Loucy (cell line): ENCODE results near the gene OR2W3.
A peak's percentile ranks its signal among the peaks of the same experiment; 100 is the strongest.

Experiments
- H2AFZ ChIP-seq: fragments of 200-600 bp; sonication (generic); 2 replicates; pipeline ENCODE4 v1.6.0; 2016; ENCODE audit warnings: antibody characterized with exemption, mild to moderate bottlenecking, low read length, moderate library complexity
- H3F3A ChIP-seq: fragments of 200-600 bp; 2 replicates; pipeline ENCODE4 v1.6.0; 2016; ENCODE audit warnings: antibody characterized with exemption, low read depth, mild to moderate bottlenecking
- H3K27me3 ChIP-seq: fragments of 200-600 bp; sonication (generic); 2 replicates; pipeline ENCODE4 v1.6.1; 2014; ENCODE audit warnings: low read length, mild to moderate bottlenecking; ENCODE audit not compliant: insufficient read depth, poor library complexity, severe bottlenecking
- H3K36me3 ChIP-seq: fragments of 200-600 bp; sonication (generic); 2 replicates; pipeline ENCODE4 v1.6.1; 2016; ENCODE audit warnings: low read length; ENCODE audit not compliant: insufficient read depth
- H3K4me1 ChIP-seq: fragments of 200-600 bp; sonication (generic); 2 replicates; pipeline ENCODE4 v1.5.1; 2014; ENCODE audit warnings: low read length, mild to moderate bottlenecking; ENCODE audit not compliant: insufficient read depth, poor library complexity, severe bottlenecking
- H3K4me2 ChIP-seq: fragments of 200-600 bp; sonication (generic); 2 replicates; pipeline ENCODE4 v1.6.0; 2014; ENCODE audit warnings: antibody characterized with exemption, low read length, low read depth, mild to moderate bottlenecking; ENCODE audit not compliant: poor library complexity, severe bottlenecking
- H3K4me3 ChIP-seq: fragments of 200-600 bp; sonication (generic); 2 replicates; pipeline ENCODE4 v1.5.1; 2014; ENCODE audit warnings: low read length, mild to moderate bottlenecking, mixed read lengths; ENCODE audit not compliant: poor library complexity, severe bottlenecking
- H3K79me2 ChIP-seq: fragments of 200-600 bp; sonication (generic); 2 replicates; pipeline ENCODE4 v1.6.1; 2014; ENCODE audit warnings: low read length; ENCODE audit not compliant: insufficient read depth
- H3K9ac ChIP-seq: fragments of 200-600 bp; sonication (generic); 2 replicates; pipeline ENCODE4 v1.6.0; 2014; ENCODE audit warnings: mild to moderate bottlenecking, low read depth, low read length, moderate library complexity; ENCODE audit not compliant: poor library complexity, severe bottlenecking
- H3K9me2 ChIP-seq: fragments of 200-600 bp; sonication (generic); replicated peaks from 2 replicates; pipeline ENCODE4 v1.6.1; 2016; ENCODE audit warnings: low read depth, low read length, mixed read lengths
- H3K9me3 ChIP-seq: fragments of 200-600 bp; sonication (generic); 2 replicates; pipeline ENCODE4 v1.6.1; 2014; ENCODE audit warnings: mild to moderate bottlenecking, antibody characterized with exemption, low read length, low read depth; ENCODE audit not compliant: insufficient read depth
- H4K20me1 ChIP-seq: fragments of 200-600 bp; sonication (generic); 2 replicates; pipeline ENCODE4 v1.6.0; 2014; ENCODE audit warnings: antibody characterized with exemption, low read length, mild to moderate bottlenecking; ENCODE audit not compliant: insufficient read depth, poor library complexity, severe bottlenecking
- EZH2phosphoT487 ChIP-seq: fragments of 200-600 bp; IDR thresholded peaks from 2 replicates; pipeline ENCODE4 v1.6.1; 2018; ENCODE audit warnings: antibody characterized with exemption, mild to moderate bottlenecking, moderate library complexity, borderline replicate concordance
- TF ChIP-seq, protein P1 (sequence below): fragments of 200-600 bp; sonication (generic); conservative IDR thresholded peaks from 2 replicates; pipeline ENCODE4 v1.5.1; 2014; ENCODE audit warnings: mild to moderate bottlenecking, antibody characterized with exemption, low read length

The OR2W3 gene

GRCh38 chr1:247906504-247907047 is 11.2 kb downstream of the OR2W3 start:
- peak overlapping the region; percentile 57 for H3K4me3 ChIP-seq
- H3K36me3 ChIP-seq: no peaks in the 10 kb centered on the region
- H3K79me2 ChIP-seq: no peaks in the 10 kb centered on the region
- no peaks in the 10 kb centered on the region for H4K20me1 ChIP-seq
- H3K9me2 ChIP-seq: no peaks in the 10 kb centered on the region
- peak overlapping the region; percentile 54 for H3K4me2 ChIP-seq
- no peak for TF ChIP-seq EZH2phosphoT487
- TF ChIP-seq, protein P1, sequence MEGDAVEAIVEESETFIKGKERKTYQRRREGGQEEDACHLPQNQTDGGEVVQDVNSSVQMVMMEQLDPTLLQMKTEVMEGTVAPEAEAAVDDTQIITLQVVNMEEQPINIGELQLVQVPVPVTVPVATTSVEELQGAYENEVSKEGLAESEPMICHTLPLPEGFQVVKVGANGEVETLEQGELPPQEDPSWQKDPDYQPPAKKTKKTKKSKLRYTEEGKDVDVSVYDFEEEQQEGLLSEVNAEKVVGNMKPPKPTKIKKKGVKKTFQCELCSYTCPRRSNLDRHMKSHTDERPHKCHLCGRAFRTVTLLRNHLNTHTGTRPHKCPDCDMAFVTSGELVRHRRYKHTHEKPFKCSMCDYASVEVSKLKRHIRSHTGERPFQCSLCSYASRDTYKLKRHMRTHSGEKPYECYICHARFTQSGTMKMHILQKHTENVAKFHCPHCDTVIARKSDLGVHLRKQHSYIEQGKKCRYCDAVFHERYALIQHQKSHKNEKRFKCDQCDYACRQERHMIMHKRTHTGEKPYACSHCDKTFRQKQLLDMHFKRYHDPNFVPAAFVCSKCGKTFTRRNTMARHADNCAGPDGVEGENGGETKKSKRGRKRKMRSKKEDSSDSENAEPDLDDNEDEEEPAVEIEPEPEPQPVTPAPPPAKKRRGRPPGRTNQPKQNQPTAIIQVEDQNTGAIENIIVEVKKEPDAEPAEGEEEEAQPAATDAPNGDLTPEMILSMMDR: no peak
- no peaks in the 10 kb centered on the region for H3K27me3 ChIP-seq
- H3K9ac ChIP-seq: peak overlapping the region; percentile 32
- H3K4me1 ChIP-seq: peaks cover 3% of the 10 kb centered on the region
- no peaks in the 10 kb centered on the region for H3K9me3 ChIP-seq
- no peaks in the 10 kb centered on the region for H3F3A ChIP-seq
- peak overlapping the region; percentile 50 for H2AFZ ChIP-seq

GRCh38 chr1:247908766-247909165 is 13.4 kb downstream of the OR2W3 start:
- H3K4me3 ChIP-seq: no peak overlapping the region
- peaks cover 3% of the 10 kb centered on the region for H3K4me1 ChIP-seq
- TF ChIP-seq EZH2phosphoT487: no peak
- TF ChIP-seq, protein P1: no peak
- H3K27me3 ChIP-seq: no peaks in the 10 kb centered on the region
- no peaks in the 10 kb centered on the region for H4K20me1 ChIP-seq
- H2AFZ ChIP-seq: no peak overlapping the region
- no peaks in the 10 kb centered on the region for H3K9me2 ChIP-seq
- H3F3A ChIP-seq: no peaks in the 10 kb centered on the region
- no peaks in the 10 kb centered on the region for H3K36me3 ChIP-seq
- no peaks in the 10 kb centered on the region for H3K79me2 ChIP-seq
- H3K9me3 ChIP-seq: no peaks in the 10 kb centered on the region
- no peak overlapping the region for H3K4me2 ChIP-seq
- no peak overlapping the region for H3K9ac ChIP-seq

DNA sequence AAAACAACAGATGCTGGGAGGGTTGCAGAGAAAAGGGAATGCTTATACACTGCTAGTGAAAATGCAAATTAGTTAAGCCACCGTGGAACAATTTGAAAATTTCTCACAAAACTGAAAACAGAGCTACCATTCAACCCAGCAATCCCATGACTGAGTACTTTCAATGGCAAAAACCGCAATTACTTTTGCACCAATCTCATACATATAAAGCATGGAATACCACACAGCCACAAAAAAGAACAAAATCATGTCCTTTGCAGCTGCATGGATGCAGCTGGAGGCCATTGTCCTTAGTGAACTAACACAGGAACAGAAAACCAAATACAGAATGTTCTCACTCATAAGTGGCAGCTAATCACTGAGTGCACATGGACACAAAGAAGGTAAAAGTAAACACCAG is 18.4 kb downstream of the OR2W3 start:
- no peak overlapping the region for H3K4me2 ChIP-seq
- H3F3A ChIP-seq: no peaks in the 10 kb centered on the region
- no peaks in the 10 kb centered on the region for H3K4me1 ChIP-seq
- no peaks in the 10 kb centered on the region for H3K9me2 ChIP-seq
- H4K20me1 ChIP-seq: no peaks in the 10 kb centered on the region
- no peak overlapping the region for H2AFZ ChIP-seq
- no peak overlapping the region for H3K4me3 ChIP-seq
- H3K36me3 ChIP-seq: no peaks in the 10 kb centered on the region
- H3K9me3 ChIP-seq: no peaks in the 10 kb centered on the region
- TF ChIP-seq, protein P1: no peak
- no peak for TF ChIP-seq EZH2phosphoT487
- no peak overlapping the region for H3K9ac ChIP-seq
- no peaks in the 10 kb centered on the region for H3K79me2 ChIP-seq
- no peaks in the 10 kb centered on the region for H3K27me3 ChIP-seq
